ENCODE results near the gene FAM110D. TPM values are rescaled to one million over a fixed set of nuclear protein-coding genes. Genes with fewer than 3 reads are reported as not detected.

FAM110D gene
- total RNA-seq, 4 donors from 2014 or later = 0.57 to 9.1 (median 3.2) TPM

DNA sequence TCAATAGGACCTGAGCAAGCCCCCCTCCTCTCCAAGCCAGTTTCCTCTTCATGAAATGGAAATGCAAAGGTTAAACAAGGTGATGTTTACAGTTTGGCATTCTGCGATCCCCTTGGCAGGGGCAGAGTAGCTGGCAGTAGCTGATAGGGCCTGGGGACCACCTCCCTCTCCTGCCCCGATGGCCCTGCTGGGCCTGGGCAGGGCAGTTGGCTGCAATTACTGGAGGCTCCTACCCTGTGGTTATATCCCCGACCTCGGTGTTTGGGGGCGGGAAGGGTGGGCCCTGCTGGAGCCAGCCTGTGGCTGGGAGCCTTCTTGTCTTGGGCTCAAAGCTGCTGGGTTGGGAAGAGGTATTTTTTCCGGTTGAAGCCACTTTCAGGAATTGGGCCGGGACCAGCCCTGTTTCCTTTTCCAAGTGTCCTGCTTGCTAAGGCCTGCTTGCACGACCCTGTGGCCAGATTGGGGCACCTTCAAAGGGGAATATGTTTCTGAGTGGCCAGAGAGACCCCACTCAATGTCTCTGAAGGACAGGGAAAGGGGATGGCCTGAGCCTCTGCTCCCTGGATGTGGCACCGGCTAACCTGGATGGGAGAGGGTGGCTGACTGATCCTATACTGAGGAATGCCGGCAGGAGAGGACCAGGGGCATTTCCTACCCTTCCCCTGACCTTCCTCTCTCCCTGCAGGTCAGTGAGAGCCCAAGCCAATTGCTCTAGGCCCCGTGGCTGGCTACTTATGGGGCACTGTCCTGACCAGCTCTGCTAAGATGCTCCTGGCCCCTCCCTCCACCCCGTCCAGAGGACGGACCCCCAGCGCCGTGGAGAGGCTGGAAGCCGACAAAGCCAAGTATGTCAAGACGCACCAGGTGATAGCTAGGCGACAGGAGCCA, 1.9 kb downstream of the FAM110D start:
- 57% methylated on average over 14 to 18 of the region's 18 CpGs for WGBS, 2 donors
- DNase-seq (ENCODE audit: low spot score in 2 of 2) = no peak
- intact Hi-C loops (cut with DNase I; ENCODE audit: low total_unique reads) = no loop called here
- no peak overlapping the region for H3K4me3 ChIP-seq (ENCODE audit: low read depth, poor library complexity, severe bottlenecking)
- TF ChIP-seq POLR2A (IDR thresholded peaks at IDR 0.05) (no peak), CTCF (IDR thresholded peaks at IDR 0.05) (no peak)

DNA sequence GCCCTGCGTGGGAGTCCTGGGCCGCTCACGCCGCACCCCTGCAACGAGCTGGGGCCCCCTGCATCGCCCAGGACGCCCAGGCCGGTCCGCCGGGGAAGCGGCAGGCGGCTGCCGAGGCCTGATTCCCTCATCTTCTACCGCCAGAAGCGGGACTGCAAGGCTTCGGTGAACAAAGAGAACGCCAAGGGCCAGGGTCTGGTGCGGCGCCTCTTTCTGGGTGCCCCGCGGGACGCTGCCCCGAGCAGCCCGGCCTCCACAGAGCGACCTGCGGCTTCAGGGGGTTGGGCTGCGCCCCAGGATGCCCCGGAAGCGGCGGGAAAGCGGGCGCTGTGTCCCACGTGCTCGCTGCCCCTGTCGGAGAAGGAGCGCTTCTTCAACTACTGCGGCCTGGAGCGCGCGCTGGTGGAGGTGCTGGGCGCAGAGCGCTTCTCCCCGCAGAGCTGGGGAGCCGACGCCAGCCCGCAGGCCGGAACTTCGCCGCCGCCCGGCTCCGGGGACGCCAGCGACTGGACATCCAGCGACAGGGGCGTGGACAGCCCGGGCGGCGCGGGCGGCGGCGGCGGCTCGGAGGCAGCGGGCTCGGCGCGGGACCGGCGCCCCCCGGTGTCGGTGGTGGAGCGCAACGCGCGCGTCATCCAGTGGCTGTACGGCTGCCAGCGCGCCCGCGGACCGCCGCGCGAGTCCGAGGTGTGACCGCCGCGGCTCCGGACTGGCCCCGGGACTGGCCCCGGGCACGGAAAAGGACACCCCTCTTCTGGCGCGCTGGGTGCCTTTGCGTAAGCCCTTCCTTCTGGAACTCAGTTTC, 2.7 kb downstream of the FAM110D start:
- 3 to 15% methylated on average over 12 to 69 of the region's 98 CpGs for WGBS, 2 donors
- no peak for DNase-seq (ENCODE audit: low spot score in 2 of 2)
- intact Hi-C loops (cut with DNase I; ENCODE audit: low total_unique reads) = no loop called here
- H3K4me3 ChIP-seq (ENCODE audit: low read depth, poor library complexity, severe bottlenecking) = peak overlapping the region; percentile 23
- TF ChIP-seq CTCF (IDR thresholded peaks at IDR 0.05) (no peak), POLR2A (IDR thresholded peaks at IDR 0.05) (no peak)

GRCh38 chr1:26162220-26162709, 3.4 kb downstream of the FAM110D start:
- intact Hi-C loops (cut with DNase I; ENCODE audit: low total_unique reads) = no loop called here
- peak overlapping the region; percentile 23 for H3K4me3 ChIP-seq (ENCODE audit: low read depth, poor library complexity, severe bottlenecking)
- 25 to 29% methylated on average over 21 of the region's 21 CpGs for WGBS, 2 donors
- no peak for TF ChIP-seq CTCF (IDR thresholded peaks at IDR 0.05)
- no peak for TF ChIP-seq POLR2A (IDR thresholded peaks at IDR 0.05)
- DNase-seq (ENCODE audit: low spot score in 2 of 2) = no peak

DNA sequence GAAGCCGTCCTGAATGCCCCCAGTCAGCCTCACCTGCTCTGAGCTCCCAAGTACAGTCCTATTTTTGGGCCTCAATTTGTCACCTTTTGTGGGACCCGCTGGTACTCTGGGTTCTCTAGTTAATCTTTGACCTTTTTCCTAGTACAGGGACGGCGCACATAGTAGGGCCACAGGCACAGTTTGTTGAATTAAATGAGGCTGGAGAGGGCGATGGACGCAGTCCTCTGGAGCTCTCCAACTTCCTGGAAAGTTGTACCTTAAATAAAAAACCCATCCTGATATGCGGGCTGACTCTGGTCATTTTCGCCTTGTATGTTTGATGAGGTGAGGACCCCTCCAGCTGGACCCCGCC, 4.8 kb downstream of the FAM110D start:
- H3K4me3 ChIP-seq (ENCODE audit: low read depth, poor library complexity, severe bottlenecking) = no peak overlapping the region
- TF ChIP-seq CTCF (IDR thresholded peaks at IDR 0.05) (no peak), POLR2A (IDR thresholded peaks at IDR 0.05) (no peak)
- intact Hi-C loops (cut with DNase I; ENCODE audit: low total_unique reads) = no loop called here
- DNase-seq (ENCODE audit: low spot score in 2 of 2) = no peak
- 68 to 78% methylated on average over 9 of the region's 9 CpGs for WGBS, 2 donors

DNA sequence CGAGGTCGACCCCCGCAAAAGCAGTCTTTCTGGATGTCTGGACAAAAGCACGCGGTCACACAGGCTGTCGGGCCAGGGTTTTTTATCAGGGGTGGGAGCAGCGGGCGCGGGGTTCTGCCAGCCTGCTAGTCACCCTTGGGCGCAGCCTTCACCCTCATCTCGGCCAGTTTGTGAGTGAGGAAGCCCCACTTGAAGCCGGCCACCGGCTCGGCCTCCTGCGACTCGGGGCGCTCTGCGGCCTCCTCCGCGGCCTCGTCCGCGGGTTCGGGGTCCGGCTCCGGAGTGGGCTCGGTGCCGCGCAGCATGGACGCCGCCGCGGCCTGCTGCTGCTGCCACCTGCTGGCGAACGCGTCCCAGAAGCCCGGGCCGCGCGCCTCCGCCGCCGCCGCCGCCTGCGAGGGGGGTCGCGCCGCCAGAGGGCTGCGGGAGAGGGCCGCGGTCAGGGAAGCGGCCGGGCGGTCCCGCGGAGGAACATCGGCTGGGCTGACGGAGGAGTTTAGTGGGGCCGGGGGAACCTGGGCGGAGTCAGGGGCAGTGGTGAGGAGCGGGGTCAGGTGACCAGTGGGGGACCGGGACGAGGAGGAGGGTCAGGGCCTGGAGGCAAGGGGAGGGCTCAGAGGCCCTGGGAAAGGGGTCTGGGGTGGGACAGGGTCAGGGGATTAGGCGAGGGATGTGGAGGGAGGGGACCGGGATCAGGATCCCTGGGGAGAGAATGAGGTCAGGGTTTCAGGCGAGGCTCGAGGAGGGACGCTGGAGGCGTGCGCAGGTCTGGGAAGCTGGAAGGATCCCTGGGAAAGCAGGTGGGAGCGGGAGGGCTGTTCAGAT, 5.4 kb downstream of the FAM110D start:
- H3K4me3 ChIP-seq (ENCODE audit: low read depth, poor library complexity, severe bottlenecking) = peak overlapping the region; percentile 16
- intact Hi-C loops (cut with DNase I; ENCODE audit: low total_unique reads) = no loop called here
- DNase-seq (ENCODE audit: low spot score in 2 of 2) = no peak
- TF ChIP-seq POLR2A (IDR thresholded peaks at IDR 0.05) = no peak
- no peak for TF ChIP-seq CTCF (IDR thresholded peaks at IDR 0.05)
- whole genome bisulfite sequencing, 2 donors = 12 to 13% methylated on average over 28 to 44 of the region's 72 CpGs

Data from lower leg skin (tissue), 4 donors.